Forelimb muscle (tissue), 1 donor: ENCODE measurements around the gene EGFL7. TPM values are rescaled to one million over a fixed set of nuclear protein-coding genes. Genes with fewer than 3 reads are reported as not detected.

Experiments used
- DNase-seq: peaks from one replicate; pipeline ENCODE4 v3.0.0-alpha.2; 2013; ENCODE audit warnings: low read depth
- polyA plus RNA-seq: library from polyadenylated mRNA; unstranded; fragments of 120-200 nt; gene quantifications from one replicate; pipeline ENCODE4 v1.2.1, GENCODE V29; 2013; ENCODE audit not compliant: insufficient read length

Gene EGFL7
- polyA plus RNA-seq, 1 donor = 59.9 TPM

DNA sequence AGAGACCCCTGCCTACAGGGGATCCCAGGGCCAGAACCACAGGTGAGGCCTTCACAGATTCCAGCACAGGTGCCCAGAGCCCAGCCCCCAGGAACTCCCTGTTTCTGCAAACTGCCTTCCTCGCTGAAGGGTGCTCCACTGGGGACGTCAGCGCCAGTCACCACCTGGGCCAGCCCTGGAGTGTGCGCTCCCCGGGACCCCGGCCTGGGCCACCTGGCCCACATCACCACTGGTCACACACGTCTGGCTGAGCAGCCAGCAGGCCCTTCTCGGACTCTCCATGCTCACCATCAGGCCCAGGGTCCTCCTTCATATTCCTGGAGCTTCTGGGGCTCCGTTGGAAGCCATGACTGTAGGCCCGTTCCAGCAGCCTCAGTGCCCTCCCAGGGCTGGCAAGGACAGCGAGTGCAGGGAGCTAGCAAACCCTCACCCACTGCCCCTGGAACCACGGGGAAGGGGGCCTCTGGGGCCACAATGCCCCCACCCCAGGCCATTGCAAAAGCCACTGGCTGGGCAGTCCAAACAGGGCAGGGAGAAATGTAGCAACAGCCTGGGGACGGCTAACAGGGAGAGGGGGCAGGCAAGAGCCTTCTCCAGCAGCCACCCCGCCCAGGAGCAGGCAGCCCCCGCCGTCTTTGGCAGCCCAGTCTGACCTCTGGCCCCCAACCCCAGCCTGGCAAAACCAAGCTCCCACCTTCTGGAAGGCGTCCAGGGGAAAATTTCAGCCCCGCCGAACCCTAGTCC, 23.2 kb downstream of the EGFL7 start:
- no peak for DNase-seq

- no peak for DNase-seq
Observed at GRCh38 chr9:136686534-136686793, 23.7 kb downstream of the EGFL7 start.

DNA sequence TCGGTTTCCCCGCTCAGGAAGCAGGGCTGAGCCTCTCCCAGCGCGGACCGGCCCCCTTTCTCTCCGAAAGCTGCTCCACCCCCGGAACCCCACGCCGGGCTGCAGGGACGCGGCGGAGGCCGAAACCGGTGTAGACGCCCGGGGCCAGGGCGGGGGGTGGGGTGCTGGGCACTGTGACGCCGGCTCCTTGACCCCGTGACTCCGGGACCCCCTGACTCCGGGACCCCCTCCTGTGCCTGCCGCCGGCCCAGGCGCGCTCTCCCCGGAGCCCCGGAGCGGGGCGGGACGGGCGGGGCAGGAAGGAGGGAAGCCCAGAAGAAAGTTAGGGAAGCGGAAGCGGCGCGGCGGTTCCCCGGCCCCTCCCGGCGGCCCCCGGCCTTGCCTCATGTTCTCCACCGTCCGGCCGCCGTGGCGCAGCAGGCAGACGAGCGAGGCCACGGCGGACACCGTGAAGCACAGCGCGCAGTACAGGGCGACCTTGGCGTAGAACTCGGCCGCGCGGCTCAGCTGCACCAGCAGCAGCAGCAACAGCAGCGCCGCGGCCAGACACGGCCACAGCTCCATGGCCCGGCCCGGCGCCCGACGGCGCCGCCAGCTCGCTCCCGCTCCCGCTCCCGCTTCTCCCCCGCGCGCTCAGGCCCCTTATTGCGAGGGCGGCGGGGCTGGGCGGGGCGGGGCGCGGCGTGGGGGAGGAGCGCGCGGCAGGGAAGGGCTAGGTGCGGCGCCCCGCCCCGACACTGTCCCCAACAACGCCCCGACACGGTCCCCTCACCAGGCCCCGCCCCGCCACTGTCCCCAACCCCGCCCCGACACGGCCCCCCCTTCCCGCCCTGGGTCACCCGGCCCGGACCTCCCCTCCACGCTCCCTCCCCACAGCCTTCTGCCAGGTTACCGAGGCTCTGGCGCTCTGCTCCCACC, 24.3 kb downstream of the EGFL7 start, which contains the start of gene AGPAT2:
AGPAT2 (minus strand) TSS at position 664 of the 918 bp plus-strand sequence; CDS start at position 564, 100 bp downstream.
- no peak for DNase-seq

GRCh38 chr9:136687721-136688223, 25.1 kb downstream of the EGFL7 start:
- DNase-seq = no peak

GRCh38 chr9:136688274-136689107, 25.8 kb downstream of the EGFL7 start:
- no peak for DNase-seq

DNA sequence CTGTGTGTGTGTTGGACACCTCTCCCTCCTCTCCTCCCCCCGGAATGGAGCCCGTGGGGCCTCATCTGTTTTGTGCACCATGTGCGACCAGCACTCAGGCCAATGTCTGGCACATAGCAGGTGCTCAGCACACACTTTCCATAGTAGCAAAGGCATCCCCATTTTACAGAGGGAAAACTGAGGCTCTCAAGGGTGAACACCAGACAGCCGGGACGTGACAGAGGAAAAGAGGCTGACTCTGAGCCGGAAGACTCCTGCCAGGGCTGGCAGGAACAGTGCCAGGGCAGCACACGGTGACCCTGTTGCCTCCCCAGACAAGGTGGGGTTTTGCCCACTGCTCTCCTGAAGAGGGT, 26.4 kb downstream of the EGFL7 start:
- no peak for DNase-seq

DNA sequence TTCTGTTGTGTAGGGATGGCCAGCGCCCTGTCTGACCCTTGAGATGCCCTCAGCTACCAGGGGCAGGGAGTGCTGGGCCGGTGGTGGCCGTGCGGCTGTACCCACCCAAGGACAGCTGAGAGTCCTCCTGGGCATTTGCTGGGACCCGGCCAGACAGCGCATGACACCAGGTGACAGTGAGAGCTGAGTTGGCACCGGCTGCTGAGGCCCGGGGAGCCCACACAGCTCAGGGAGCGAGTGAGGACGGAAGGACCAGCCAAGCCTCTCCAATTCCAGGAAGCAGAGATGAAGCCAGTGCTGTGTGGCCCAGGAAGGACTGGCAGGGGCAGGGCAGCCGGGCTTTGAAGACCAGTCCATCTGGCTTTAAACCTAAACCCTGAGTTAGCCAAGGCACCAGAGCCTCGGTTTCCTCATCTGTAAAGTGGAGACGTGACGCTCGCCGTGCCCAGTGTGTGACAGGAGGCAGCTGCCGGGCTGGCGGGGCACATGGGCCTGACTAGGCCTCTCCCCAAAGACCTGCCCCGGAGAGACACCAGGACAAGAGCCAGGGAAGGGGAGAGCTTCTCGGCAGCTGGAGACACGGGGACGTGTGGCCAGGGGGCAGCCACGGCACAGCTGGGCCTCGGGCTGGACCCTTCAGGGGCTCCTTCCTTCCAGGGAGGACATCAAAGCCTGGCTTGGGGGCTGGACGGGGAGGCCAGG, 27.5 kb downstream of the EGFL7 start:
- DNase-seq = no peak

DNA sequence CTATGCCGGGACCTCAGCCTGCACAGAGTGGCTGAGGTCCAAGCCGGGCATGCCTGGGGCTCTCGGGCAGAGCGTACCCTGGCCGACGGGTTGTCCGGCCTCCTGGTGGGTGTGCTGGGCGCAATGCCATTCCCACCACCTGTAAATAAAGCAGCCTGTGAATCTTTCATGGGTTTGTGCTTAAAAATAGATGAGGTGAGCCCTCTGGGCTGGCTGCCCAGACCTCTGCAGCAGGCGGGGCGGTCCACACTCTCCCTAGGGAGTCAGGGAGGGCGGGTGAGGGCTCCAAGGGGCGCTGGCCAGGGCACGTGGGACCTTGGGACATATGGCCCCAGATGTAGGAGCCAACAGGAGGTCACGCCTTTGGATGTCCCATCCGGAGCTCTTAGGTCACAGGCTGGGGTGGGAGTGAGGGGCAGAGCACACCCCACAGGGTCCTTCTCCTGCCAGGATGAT, 28.1 kb downstream of the EGFL7 start:
- DNase-seq = no peak

DNA sequence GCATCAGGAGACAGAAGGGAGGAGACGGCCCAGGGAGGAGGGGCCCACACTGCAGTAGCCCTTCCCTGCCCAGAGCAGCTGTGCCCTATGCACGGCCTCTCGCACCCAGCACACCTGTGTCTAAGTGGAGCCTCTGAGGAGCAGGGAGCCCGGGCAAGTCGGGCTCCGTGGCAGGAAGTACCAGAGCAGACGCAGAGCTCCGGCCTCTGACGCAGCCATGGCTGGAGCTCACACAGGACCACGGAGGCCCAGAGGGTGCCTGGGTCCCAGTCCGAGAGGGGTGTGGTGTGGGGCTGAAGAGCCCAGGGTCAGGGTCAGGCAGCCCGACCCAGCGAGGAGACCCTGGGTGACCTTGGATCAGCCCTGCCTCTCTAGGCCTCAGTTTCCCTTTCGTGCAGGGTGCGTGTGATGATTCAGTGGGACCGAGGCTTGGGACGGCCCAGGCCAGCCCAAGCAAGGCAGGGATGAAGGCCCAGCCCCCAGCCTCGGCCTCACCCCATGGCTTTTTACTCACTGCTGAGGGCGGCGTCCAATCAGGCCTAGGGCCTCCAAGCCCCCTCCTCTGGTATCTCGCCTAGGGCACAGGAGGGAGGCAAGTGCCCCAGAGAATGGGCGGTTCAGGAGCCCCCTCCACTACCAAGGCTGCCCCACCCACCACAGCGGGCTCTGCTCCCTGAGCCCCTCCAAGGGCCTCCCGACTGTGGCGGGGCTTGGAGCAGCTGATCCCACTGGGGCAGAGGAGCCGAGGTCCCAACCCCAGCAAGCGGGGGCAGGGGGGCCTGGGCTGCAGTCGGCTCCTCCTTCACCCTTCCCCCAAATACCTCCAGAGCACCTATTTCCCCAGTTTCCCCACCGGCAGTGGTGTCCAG, 28.8 kb downstream of the EGFL7 start:
- DNase-seq = no peak

DNA sequence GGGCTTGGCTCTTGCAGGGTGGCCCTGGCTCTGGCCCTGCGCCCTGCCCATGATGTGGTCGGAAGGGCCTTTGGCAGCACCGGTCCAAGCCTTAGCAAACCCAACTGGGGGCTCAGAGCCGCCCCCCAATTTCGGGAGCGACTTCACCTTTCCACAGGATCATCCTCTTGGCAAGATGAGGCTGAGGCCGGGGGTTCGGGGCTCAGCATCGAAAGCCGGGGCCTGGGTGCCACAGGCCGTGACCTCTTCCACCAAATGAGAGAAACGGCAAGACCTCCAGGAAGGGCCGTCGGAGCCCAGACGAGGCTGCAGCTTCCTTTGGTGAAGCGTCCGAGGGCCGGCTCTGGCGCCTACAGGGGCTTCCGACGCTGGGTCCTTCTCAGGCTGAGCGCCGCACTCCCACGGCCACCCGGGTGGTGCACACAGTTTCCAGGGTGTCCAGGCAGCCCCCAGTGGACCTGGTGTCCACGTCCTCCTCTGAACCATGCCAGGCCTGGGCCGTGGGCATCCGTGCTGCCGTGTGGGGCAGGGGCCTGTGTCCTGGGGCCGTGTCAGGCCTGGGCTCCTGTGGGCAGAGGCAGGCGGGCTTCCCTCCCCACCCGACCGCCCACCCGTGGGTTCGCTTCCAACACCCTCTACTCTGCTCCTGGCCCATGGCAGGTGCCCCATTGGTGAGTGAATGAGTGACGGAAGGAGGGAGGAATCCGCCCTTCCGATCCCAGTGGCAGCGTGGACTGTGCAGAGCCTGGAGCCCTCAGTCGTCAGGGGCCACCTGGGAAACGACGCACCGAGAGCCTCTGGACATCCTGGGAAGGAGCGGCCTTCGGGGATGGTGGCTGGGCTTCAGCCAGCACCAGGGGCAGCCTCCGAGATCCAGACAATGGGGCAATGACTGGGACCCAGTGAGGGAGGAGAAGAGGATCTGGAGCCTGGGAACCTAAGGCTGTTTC, 29.7 kb downstream of the EGFL7 start:
- no peak for DNase-seq

GRCh38 chr9:136693135-136693489, 30.4 kb downstream of the EGFL7 start:
- DNase-seq = no peak

DNA sequence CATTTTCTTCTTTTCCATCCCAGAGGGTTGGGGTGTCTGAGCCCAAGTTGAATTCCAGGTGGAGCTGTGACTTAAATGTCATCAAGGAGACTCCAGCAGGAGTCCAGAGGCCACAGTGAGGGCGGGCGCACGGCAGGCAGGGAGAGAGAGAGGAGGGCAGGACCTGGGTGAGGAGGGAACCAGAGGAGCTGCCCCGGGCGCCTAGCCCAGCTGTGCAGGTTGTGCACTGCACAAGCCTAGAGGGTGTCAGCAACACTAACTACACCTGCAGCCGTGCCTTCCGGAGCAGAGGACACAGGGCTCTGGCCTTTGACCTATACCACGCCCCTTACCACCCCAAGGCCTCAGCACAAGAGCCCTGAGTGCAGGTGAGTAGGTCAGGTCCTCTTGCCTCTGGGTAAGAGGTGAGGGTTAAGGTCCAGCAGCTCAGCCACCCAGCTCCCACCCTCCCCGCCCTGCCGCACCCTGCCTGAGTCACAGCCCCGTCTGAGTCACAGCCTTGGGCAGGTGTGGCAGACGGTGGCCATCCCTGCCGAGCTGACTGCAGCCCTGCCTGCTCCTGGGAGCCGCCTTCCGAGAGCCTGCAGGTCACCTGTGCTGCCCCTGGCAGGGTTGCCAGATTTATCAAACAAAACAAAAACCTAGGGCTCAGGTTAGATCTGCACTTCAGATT, 30.9 kb downstream of the EGFL7 start:
- DNase-seq = no peak

GRCh38 chr9:136694163-136694871, 31.6 kb downstream of the EGFL7 start:
- no peak for DNase-seq

GRCh38 chr9:136694872-136695247, 32.1 kb downstream of the EGFL7 start:
- no peak for DNase-seq

GRCh38 chr9:136695435-136695895, 32.7 kb downstream of the EGFL7 start:
- no peak for DNase-seq

GRCh38 chr9:136695955-136696354, 33.2 kb downstream of the EGFL7 start:
- no peak for DNase-seq

GRCh38 chr9:136696502-136696901, 33.8 kb downstream of the EGFL7 start:
- DNase-seq = no peak
